Stimulated activated CD8-positive, alpha-beta memory T cell treated with anti-CD3 and anti-CD28 coated beads, Interleukin-12 subunit alpha, Interleukin-12 subunit beta, amount 100 ng/mL, for 1 hour (primary cell): ENCODE data around the gene TTC7B.

Source experiments
- DNase-seq: peaks from one replicate; pipeline ENCODE4 v3.0.0-alpha.2; 2020; ENCODE audit warnings: low read depth

The TTC7B gene

GRCh38 chr14:90740946-90741681 is 75.1 kb downstream of the TTC7B start:
- no peak for DNase-seq

- DNase-seq, result no peak
Measured at GRCh38 chr14:90740081-90740480, 76.1 kb downstream of the TTC7B start.

GRCh38 chr14:90739318-90740068 is 76.7 kb downstream of the TTC7B start:
- DNase-seq, result no peak

- no peak for DNase-seq
Measured at GRCh38 chr14:90733139-90733808, 83.0 kb downstream of the TTC7B start.

GRCh38 chr14:90732718-90733117 is 83.5 kb downstream of the TTC7B start:
- no peak for DNase-seq

- DNase-seq, result no peak
Measured at GRCh38 chr14:90732139-90732538, 84.1 kb downstream of the TTC7B start.

- DNase-seq, result no peak
Measured at GRCh38 chr14:90731487-90731886, 84.7 kb downstream of the TTC7B start.

- no peak for DNase-seq
Measured at GRCh38 chr14:90730206-90730766, 85.9 kb downstream of the TTC7B start.

GRCh38 chr14:90728951-90729350 is 87.3 kb downstream of the TTC7B start:
- DNase-seq, result no peak

GRCh38 chr14:90727082-90727481 is 89.1 kb downstream of the TTC7B start:
- DNase-seq, result no peak

- DNase-seq, result no peak
Measured at GRCh38 chr14:90726656-90727055, 89.6 kb downstream of the TTC7B start.

- DNase-seq, result no peak
Measured at GRCh38 chr14:90724866-90725265, 91.4 kb downstream of the TTC7B start.

- DNase-seq, result no peak
Measured at GRCh38 chr14:90722590-90722989, 93.6 kb downstream of the TTC7B start.

GRCh38 chr14:90721619-90722305 is 94.5 kb downstream of the TTC7B start:
- DNase-seq, result no peak

GRCh38 chr14:90720832-90721231 is 95.4 kb downstream of the TTC7B start:
- DNase-seq, result no peak

GRCh38 chr14:90720336-90720735 is 95.9 kb downstream of the TTC7B start:
- DNase-seq, result no peak

- no peak for DNase-seq
Measured at GRCh38 chr14:90717916-90718315, 98.3 kb downstream of the TTC7B start.

- no peak for DNase-seq
Measured at GRCh38 chr14:90715993-90716392, 100.2 kb downstream of the TTC7B start.

- no peak for DNase-seq
Measured at GRCh38 chr14:90715495-90715894, 100.7 kb downstream of the TTC7B start.

- DNase-seq, result no peak
Measured at GRCh38 chr14:90714811-90715210, 101.4 kb downstream of the TTC7B start.

- no peak for DNase-seq
Measured at GRCh38 chr14:90704738-90705392, 111.4 kb downstream of the TTC7B start.
